Midbrain (tissue), 1 donor: Measurements from ENCODE around the gene MYCBP2.
A peak's percentile ranks its signal among the peaks of the same experiment; 100 is the strongest.
"Not testable (repeated sequence)": the region's sequence is repeated elsewhere in the genome, so short reads cannot be mapped to it uniquely, and the experiment has no call there.

Experiments
- DNase-seq: peaks from one replicate; lab custom pipeline; 2025; lab: John Stamatoyannopoulos, UW

MYCBP2 gene

GRCh38 chr13:77335543-77335942, 8.6 kb upstream of the MYCBP2 start:
- no peak for DNase-seq

DNA sequence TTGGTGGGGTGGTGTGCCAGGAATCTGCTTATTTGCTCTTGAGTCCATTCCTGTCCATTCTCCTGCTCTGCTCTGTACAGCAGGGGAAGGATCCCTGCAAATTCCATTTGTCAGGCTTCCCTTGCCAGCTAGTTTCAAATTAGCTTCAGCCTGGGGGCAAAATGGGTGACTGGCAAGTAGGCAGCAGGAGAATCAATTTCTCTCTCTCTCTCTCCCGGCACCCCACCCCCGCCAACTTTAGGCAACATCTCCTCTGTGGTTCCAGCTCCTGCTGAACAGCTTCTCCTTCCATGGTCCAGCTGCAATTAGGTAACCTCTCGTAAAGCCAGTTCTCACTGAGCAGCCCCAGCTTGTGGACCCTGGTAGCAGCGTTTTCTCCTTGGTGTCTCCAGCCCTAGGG, 6.7 kb upstream of the MYCBP2 start:
- no peak for DNase-seq

- DNase-seq: no peak
These were observed 4.5 kb upstream of the MYCBP2 start for GRCh38 chr13:77331421-77331820.

DNA sequence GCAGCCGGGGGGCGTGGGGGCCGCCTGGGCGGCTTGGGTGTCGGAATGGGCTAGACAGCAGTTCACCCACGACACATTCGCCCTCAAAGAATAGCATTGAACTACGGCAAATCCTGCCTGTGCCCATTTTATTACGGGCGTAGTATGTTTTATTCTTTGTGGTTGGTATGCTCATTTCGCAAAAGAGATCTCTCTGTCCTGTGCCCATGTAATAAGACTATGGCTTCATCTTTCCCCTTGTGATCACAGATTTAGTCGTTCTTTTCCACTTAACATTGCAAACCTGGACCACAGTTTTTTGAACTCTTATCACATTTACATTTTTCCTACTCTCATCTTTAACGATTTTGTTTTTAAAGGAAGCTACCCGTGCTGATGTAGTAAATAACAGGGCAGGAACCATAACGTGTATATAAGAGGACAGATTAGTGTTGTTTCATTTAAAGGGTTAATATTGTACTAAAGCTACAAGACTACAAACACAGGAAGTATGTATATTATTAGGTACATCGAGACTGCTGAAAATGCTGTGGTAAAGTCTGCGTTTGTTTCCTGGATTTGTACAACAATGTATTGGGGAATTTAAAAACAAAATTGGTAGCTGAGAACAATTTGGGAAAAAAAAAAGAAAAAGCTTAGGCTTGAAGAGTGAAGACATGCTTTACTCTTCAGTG, 3.2 kb upstream of the MYCBP2 start:
- no peak for DNase-seq

GRCh38 chr13:77329133-77329910, 2.4 kb upstream of the MYCBP2 start:
- DNase-seq: peak; percentile 92

GRCh38 chr13:77328819-77329132, 1.9 kb upstream of the MYCBP2 start:
- DNase-seq: no peak

DNA sequence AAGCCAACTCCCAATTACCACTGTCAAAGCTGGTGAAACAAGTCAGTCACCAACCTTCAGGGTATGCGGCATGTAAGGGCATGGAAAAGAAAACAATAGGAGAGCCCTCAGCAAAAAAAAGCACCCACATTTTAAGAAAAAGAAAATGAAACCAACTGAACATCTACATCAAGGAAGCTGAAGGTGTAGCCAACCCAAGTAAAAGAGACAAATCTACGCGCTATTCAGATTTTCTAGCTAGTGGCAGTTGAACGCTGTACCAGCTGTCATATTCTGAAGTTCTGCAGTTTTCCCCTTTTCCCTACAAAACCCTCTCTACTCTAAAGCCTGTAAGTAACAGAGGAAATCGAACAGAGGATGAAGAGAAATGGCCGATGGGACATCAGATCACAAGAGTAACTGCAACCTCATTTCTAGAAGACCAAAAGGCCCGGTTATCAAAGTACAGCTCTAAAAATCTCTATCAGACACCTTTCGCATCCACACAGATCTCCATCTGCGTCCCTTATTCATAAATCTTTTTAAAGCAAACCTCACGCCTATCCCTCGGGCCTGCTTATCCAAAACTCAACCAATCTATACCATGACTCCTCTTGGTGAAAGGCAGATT, 1.4 kb downstream of the MYCBP2 start:
- DNase-seq: peak; percentile 38

DNA sequence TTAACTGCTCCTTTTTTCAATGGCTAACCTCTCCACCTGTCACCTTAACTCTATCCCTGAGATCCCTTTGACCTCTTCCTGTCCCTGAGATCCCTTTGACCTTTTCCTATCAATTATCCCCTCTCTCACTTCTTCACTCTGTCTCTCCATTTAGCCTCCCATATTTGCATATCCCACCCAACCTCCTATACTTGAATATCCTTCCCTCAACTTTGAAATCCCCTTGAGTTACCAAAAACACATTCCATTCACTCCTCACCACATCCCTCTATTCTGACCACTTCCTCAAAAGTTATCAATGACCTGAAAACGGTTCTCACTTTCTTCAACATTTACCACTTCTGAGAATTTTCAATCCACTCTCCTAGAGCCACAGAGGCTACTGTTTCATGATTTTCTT, 3.0 kb downstream of the MYCBP2 start:
- DNase-seq: no peak

GRCh38 chr13:77319536-77319935, 7.4 kb downstream of the MYCBP2 start:
- no peak for DNase-seq

DNA sequence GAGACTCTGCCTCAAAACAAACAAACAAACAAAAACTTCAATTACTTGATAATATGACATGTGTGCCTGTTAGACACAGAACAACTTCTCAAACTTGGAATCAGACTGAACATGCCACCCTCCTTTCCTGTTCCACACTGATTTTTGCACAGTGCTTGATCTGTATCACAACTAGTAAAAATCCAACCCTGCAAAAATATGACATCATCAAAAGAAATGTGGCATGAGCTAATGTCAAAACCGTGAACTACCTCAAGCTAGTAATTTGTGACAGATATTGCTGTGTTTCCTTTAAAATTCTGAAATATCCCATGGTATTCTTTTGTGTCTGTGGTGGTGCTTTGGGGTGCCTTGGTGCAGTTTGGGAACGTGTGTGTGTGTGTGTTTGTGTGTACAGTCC, 8.2 kb downstream of the MYCBP2 start:
- no peak for DNase-seq

DNA sequence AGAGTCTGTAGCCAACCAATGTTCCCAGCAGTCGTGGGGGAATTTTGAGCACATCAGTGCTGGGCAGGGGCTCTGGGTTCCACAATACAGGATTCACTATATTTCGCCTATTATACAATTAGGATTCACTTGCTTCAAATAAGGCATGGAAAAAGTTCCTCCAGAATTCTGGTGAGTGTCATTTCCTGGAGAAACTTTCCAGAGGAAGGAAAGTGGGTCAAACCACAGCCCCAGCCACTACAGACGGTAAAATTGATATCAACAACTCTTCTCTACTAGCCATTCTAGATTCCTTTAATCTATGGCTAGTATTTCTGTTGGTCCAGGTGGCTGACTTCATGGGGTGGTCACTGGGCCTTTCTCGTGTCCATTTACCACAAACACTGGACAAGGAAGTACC, 10.5 kb downstream of the MYCBP2 start:
- DNase-seq: no peak

GRCh38 chr13:77315509-77315908, 11.4 kb downstream of the MYCBP2 start:
- DNase-seq: not testable (repeated sequence)

GRCh38 chr13:77313923-77314322, 13.0 kb downstream of the MYCBP2 start:
- DNase-seq: no peak

GRCh38 chr13:77312311-77312710, 14.6 kb downstream of the MYCBP2 start:
- DNase-seq: no peak

- DNase-seq: peak; percentile 23
These were observed 16.2 kb downstream of the MYCBP2 start for GRCh38 chr13:77310579-77311279.

GRCh38 chr13:77310161-77310560, 16.7 kb downstream of the MYCBP2 start:
- DNase-seq: no peak

- no peak for DNase-seq
These were observed 17.6 kb downstream of the MYCBP2 start for GRCh38 chr13:77309254-77309653.

- DNase-seq: no peak
These were observed 20.4 kb downstream of the MYCBP2 start for GRCh38 chr13:77306458-77306857.

DNA sequence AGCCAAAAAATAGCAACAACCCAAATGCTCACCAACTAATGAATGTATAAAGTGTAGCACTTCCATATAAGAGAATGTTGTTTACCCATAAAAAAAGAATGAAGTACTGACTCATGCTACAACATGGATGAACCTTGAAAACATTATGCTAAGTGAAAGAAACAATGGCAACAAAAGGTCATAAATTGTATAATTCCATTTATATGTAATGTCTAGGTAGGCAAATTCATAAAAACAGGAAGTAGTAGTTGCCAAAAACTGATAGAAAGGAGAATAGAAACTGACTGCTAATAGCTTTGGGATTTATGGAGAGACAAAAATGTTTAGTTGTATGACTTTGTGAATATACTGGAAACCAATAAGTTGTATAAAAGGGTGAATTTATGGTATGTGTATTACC, 21.6 kb downstream of the MYCBP2 start:
- no peak for DNase-seq

- no peak for DNase-seq
These were observed 26.5 kb downstream of the MYCBP2 start for GRCh38 chr13:77300176-77301037.

- DNase-seq: no peak
These were observed 27.3 kb downstream of the MYCBP2 start for GRCh38 chr13:77299587-77299986.

GRCh38 chr13:77298426-77298825, 28.5 kb downstream of the MYCBP2 start:
- no peak for DNase-seq
